ENCODE measurements around the gene SLC7A14.

SLC7A14 gene

DNA sequence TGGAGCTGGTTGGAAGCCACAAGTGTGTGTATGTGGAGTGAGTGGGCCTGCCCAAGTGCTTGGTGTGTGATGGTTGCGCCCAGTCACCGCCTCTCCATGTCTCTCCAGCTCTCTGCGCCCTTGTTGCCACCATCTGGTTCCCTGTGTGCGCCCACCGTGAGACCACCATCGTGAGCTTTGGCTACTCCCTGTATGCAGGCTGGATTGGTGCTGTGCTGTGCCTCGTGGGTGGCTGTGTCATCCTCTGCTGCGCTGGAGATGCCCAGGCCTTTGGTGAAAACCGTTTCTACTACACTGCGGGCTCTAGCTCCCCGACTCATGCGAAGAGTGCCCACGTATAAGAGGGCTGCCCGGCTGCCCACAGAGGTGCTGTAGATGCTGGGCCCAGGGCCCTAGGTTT, 153.5 kb downstream of the SLC7A14 start:
- Histone ChIP-seq H3K27me3 (ENCODE audit: low read depth, low read length) (no peaks in the 10 kb centered on the region), H3K27ac (ENCODE audit: low read length) (no peak overlapping the region), H3K36me3 (replicated peaks; ENCODE audit: low read depth, low read length) (no peaks in the 10 kb centered on the region), H2AFZ (ENCODE audit: low read depth, low read length) (no peak overlapping the region), H3K4me3 (ENCODE audit: low read length) (no peak overlapping the region), H3K9me3 (ENCODE audit: insufficient read depth, low read length) (no peaks in the 10 kb centered on the region), H3K4me2 (ENCODE audit: low read length) (no peak overlapping the region), H4K20me1 (ENCODE audit: insufficient read depth, low read length) (no peaks in the 10 kb centered on the region), H3K79me2 (ENCODE audit: low read length) (no peaks in the 10 kb centered on the region), H3K4me1 (ENCODE audit: low read length) (peaks cover 12% of the 10 kb centered on the region), H3K9ac (ENCODE audit: low read length) (no peak overlapping the region)
- no peak for TF ChIP-seq EZH2phosphoT487 (IDR thresholded peaks at IDR 0.05; ENCODE audit: low read depth)
- TF ChIP-seq, protein P1, sequence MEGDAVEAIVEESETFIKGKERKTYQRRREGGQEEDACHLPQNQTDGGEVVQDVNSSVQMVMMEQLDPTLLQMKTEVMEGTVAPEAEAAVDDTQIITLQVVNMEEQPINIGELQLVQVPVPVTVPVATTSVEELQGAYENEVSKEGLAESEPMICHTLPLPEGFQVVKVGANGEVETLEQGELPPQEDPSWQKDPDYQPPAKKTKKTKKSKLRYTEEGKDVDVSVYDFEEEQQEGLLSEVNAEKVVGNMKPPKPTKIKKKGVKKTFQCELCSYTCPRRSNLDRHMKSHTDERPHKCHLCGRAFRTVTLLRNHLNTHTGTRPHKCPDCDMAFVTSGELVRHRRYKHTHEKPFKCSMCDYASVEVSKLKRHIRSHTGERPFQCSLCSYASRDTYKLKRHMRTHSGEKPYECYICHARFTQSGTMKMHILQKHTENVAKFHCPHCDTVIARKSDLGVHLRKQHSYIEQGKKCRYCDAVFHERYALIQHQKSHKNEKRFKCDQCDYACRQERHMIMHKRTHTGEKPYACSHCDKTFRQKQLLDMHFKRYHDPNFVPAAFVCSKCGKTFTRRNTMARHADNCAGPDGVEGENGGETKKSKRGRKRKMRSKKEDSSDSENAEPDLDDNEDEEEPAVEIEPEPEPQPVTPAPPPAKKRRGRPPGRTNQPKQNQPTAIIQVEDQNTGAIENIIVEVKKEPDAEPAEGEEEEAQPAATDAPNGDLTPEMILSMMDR (IDR thresholded peaks at IDR 0.05; ENCODE audit: low read depth, low read length): no peak

DNA sequence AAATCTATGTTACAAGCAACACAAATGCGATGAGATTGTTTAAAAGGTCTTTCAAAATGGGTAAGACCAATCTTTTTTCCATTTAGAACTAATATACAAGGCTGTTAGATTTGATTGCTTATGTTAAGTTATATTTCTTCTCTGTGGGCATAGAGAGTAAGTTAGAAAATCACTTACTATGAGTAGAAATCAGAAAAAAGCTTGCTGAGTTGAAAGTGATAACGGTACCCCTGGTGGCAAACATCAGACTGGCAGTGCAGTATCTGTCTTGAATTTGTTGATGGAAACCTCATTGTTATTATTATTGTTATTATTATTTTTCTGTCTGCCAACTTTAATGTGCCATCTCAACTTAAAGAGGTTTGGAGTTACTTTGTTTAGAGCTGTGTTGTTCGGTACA, 154.8 kb downstream of the SLC7A14 start:
- no peak overlapping the region for H3K9ac ChIP-seq (ENCODE audit: low read length)
- no peaks in the 10 kb centered on the region for H3K36me3 ChIP-seq (replicated peaks; ENCODE audit: low read depth, low read length)
- no peaks in the 10 kb centered on the region for H3K79me2 ChIP-seq (ENCODE audit: low read length)
- no peaks in the 10 kb centered on the region for H3K27me3 ChIP-seq (ENCODE audit: low read depth, low read length)
- H3K4me1 ChIP-seq (ENCODE audit: low read length): peaks cover 12% of the 10 kb centered on the region
- H3K27ac ChIP-seq (ENCODE audit: low read length): no peak overlapping the region
- H3K9me3 ChIP-seq (ENCODE audit: insufficient read depth, low read length): no peaks in the 10 kb centered on the region
- no peak overlapping the region for H3K4me3 ChIP-seq (ENCODE audit: low read length)
- no peaks in the 10 kb centered on the region for H4K20me1 ChIP-seq (ENCODE audit: insufficient read depth, low read length)
- H3K4me2 ChIP-seq (ENCODE audit: low read length): no peak overlapping the region
- no peak overlapping the region for H2AFZ ChIP-seq (ENCODE audit: low read depth, low read length)
- TF ChIP-seq, protein P1 (IDR thresholded peaks at IDR 0.05; ENCODE audit: low read depth, low read length): no peak
- TF ChIP-seq EZH2phosphoT487 (IDR thresholded peaks at IDR 0.05; ENCODE audit: low read depth): no peak

DNA sequence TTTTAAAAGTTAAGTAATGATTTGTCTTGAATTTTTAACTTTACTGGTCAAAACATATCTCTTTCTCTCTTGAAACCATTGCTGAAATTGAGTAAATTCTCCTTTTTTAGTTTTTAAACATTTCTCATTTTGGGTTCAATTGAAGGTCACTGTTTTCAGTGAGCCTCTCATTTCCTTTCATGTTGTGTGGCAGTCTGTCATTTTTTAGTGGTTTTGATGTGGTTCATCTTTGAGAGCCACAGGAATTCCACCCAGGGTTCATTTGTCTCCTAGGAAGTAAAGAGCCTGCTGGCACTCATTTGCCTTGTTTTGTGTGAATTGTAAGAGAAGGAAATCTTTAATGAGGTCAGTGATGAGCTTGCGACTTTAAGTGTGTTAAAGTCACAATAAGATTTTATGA, 156.8 kb downstream of the SLC7A14 start:
- no peak overlapping the region for H3K4me2 ChIP-seq (ENCODE audit: low read length)
- no peaks in the 10 kb centered on the region for H3K9me3 ChIP-seq (ENCODE audit: insufficient read depth, low read length)
- H3K27me3 ChIP-seq (ENCODE audit: low read depth, low read length): no peaks in the 10 kb centered on the region
- H4K20me1 ChIP-seq (ENCODE audit: insufficient read depth, low read length): no peaks in the 10 kb centered on the region
- H3K79me2 ChIP-seq (ENCODE audit: low read length): no peaks in the 10 kb centered on the region
- H3K27ac ChIP-seq (ENCODE audit: low read length): no peak overlapping the region
- H3K36me3 ChIP-seq (replicated peaks; ENCODE audit: low read depth, low read length): no peaks in the 10 kb centered on the region
- no peak overlapping the region for H3K9ac ChIP-seq (ENCODE audit: low read length)
- H3K4me3 ChIP-seq (ENCODE audit: low read length): no peak overlapping the region
- H3K4me1 ChIP-seq (ENCODE audit: low read length): peaks cover 12% of the 10 kb centered on the region
- TF ChIP-seq, protein P1 (IDR thresholded peaks at IDR 0.05; ENCODE audit: low read depth, low read length): no peak
- no peak for TF ChIP-seq EZH2phosphoT487 (IDR thresholded peaks at IDR 0.05; ENCODE audit: low read depth)
- no peak overlapping the region for H2AFZ ChIP-seq (ENCODE audit: low read depth, low read length)

DNA sequence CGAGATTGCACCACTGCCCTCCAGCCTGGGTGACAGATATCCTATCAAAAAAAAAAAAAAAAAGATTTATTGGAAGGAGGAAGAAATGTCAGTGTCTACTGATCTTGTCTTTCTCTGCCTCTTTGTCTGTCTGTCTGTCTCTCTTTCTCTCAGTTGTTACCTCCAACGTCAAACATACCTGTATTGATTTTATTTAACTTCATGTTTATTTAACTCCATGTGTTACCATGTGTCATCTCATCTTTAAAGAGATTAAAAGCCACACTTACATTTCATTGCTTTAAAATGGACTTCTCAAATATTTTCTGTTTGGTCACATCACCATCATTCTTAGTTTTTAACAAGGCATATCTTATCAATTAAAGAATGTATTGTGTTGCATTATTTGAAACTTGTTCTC, 157.8 kb downstream of the SLC7A14 start:
- no peak for TF ChIP-seq EZH2phosphoT487 (IDR thresholded peaks at IDR 0.05; ENCODE audit: low read depth)
- TF ChIP-seq, protein P1 (IDR thresholded peaks at IDR 0.05; ENCODE audit: low read depth, low read length): no peak
- H3K9ac ChIP-seq (ENCODE audit: low read length): no peak overlapping the region
- no peaks in the 10 kb centered on the region for H3K36me3 ChIP-seq (replicated peaks; ENCODE audit: low read depth, low read length)
- H2AFZ ChIP-seq (ENCODE audit: low read depth, low read length): no peak overlapping the region
- H3K4me1 ChIP-seq (ENCODE audit: low read length): peaks cover 12% of the 10 kb centered on the region
- H3K27ac ChIP-seq (ENCODE audit: low read length): no peak overlapping the region
- no peaks in the 10 kb centered on the region for H4K20me1 ChIP-seq (ENCODE audit: insufficient read depth, low read length)
- H3K4me3 ChIP-seq (ENCODE audit: low read length): no peak overlapping the region
- H3K4me2 ChIP-seq (ENCODE audit: low read length): no peak overlapping the region
- no peaks in the 10 kb centered on the region for H3K9me3 ChIP-seq (ENCODE audit: insufficient read depth, low read length)
- H3K27me3 ChIP-seq (ENCODE audit: low read depth, low read length): no peaks in the 10 kb centered on the region
- no peaks in the 10 kb centered on the region for H3K79me2 ChIP-seq (ENCODE audit: low read length)

Data from OCI-LY3 (cell line).